WTC11 (cell line): ENCODE results near the gene F10. TPM values are rescaled to one million over a fixed set of nuclear protein-coding genes. Genes with fewer than 3 reads are reported as not detected.
A peak's percentile ranks its signal among the peaks of the same experiment; 100 is the strongest.

Source experiments
- ATAC-seq: fragments of 200-7000 bp; cut with Tn5 transposase; 2 replicates; pipeline ENCODE4 v1.10.0; 2021; ENCODE audit warnings: mild to moderate bottlenecking, moderate library complexity
- CTCF ChIA-PET: fragments of 300-600 bp; sonication (Branson Sonifier 250); formaldehyde crosslinking; loops from one replicate; lab custom pipeline; 2021; ENCODE audit warnings: antibody characterized with exemption; lab: Charles Lee
- POLR2A ChIA-PET: fragments of 350-600 bp; sonication (Branson Sonifier 250); formaldehyde crosslinking; loops from one replicate; lab custom pipeline; 2021; ENCODE audit warnings: antibody characterized with exemption; lab: Charles Lee
- DNase-seq: peaks from one replicate; pipeline ENCODE4 v3.0.0; 2021; ENCODE audit warnings: low spot score
- H3K27ac Mint-ChIP-seq: 2 replicates; pipeline ENCODE4 v1.8.0; 2021; ENCODE audit warnings: mixed read lengths
- H3K27me3 Mint-ChIP-seq: 2 replicates; pipeline ENCODE4 v1.8.0; 2021; ENCODE audit warnings: low read depth, mild to moderate bottlenecking, moderate library complexity, mixed read lengths
- H3K36me3 Mint-ChIP-seq: 2 replicates; pipeline ENCODE4 v1.8.0; 2021; ENCODE audit warnings: mixed read lengths
- H3K4me1 Mint-ChIP-seq: 2 replicates; pipeline ENCODE4 v1.8.0; 2022; ENCODE audit warnings: mixed read lengths
- H3K4me3 Mint-ChIP-seq: 2 replicates; pipeline ENCODE4 v1.8.0; 2021; ENCODE audit warnings: mild to moderate bottlenecking, moderate library complexity, mixed read lengths
- H3K9me3 Mint-ChIP-seq: 2 replicates; pipeline ENCODE4 v1.8.0; 2021; ENCODE audit warnings: mixed read lengths
- CBFB ChIP-seq: sonication (generic); formaldehyde crosslinking; IDR thresholded peaks from 2 replicates; pipeline ENCODE4 v1.8.1; 2022; ENCODE audit warnings: mild to moderate bottlenecking, low read depth, missing genetic modification reagents
- CREB1 ChIP-seq: sonication (generic); formaldehyde crosslinking; IDR thresholded peaks from 2 replicates; pipeline ENCODE4 v1.8.0; 2023; ENCODE audit warnings: mild to moderate bottlenecking, missing genetic modification reagents
- CREM ChIP-seq: sonication (generic); formaldehyde crosslinking; IDR thresholded peaks from 2 replicates; pipeline ENCODE4 v1.8.1; 2022; ENCODE audit warnings: mild to moderate bottlenecking, missing genetic modification reagents, moderate library complexity
- ELF4 ChIP-seq: sonication (generic); formaldehyde crosslinking; IDR thresholded peaks from 2 replicates; pipeline ENCODE4 v1.8.1; 2022; ENCODE audit warnings: low read depth, mild to moderate bottlenecking, moderate library complexity, missing genetic modification reagents
- HMGA2 ChIP-seq: fragments of 250-450 bp; sonication (Bioruptor Pico); IDR thresholded peaks from 2 replicates; pipeline ENCODE4 v1.4.0; 2021; ENCODE audit warnings: mild to moderate bottlenecking, moderate library complexity
- JUN ChIP-seq: sonication (generic); formaldehyde crosslinking; IDR thresholded peaks from 2 replicates; pipeline ENCODE4 v1.8.0; 2023; ENCODE audit warnings: mild to moderate bottlenecking, missing genetic modification reagents
- MXD4 ChIP-seq: fragments of 250-450 bp; sonication (Bioruptor Pico); IDR thresholded peaks from 2 replicates; pipeline ENCODE4 v1.8.0; 2021; ENCODE audit warnings: mild to moderate bottlenecking, moderate library complexity, borderline replicate concordance
- NR2C2 ChIP-seq: sonication (generic); formaldehyde crosslinking; IDR thresholded peaks from 2 replicates; pipeline ENCODE4 v1.8.0; 2022; ENCODE audit warnings: mild to moderate bottlenecking, missing genetic modification reagents
- SMAD3 ChIP-seq: sonication (generic); formaldehyde crosslinking; IDR thresholded peaks from 2 replicates; pipeline ENCODE4 v1.8.0; 2022; ENCODE audit warnings: missing genetic modification reagents, mild to moderate bottlenecking, borderline replicate concordance
- SOX15 ChIP-seq: fragments of 250-450 bp; sonication (Bioruptor Pico); IDR thresholded peaks from 2 replicates; pipeline ENCODE4 v1.9.0; 2021; ENCODE audit warnings: mild to moderate bottlenecking
- TCF7 ChIP-seq: sonication (generic); formaldehyde crosslinking; IDR thresholded peaks from 2 replicates; pipeline ENCODE4 v1.8.0; 2022; ENCODE audit warnings: mild to moderate bottlenecking, low read depth, missing genetic modification reagents, moderate library complexity
- TEAD1 ChIP-seq: sonication (generic); formaldehyde crosslinking; IDR thresholded peaks from 2 replicates; pipeline ENCODE4 v1.8.0; 2022; ENCODE audit warnings: mild to moderate bottlenecking, missing genetic modification reagents
- ZMAT4 ChIP-seq: fragments of 250-450 bp; sonication (Bioruptor Pico); IDR thresholded peaks from 2 replicates; pipeline ENCODE4 v1.9.0; 2021; ENCODE audit warnings: mild to moderate bottlenecking
- ZNF219 ChIP-seq: sonication (generic); formaldehyde crosslinking; IDR thresholded peaks from 2 replicates; pipeline ENCODE4 v1.8.0; 2023; ENCODE audit warnings: missing genetic modification reagents, mild to moderate bottlenecking, borderline replicate concordance
- ZNF396 ChIP-seq: fragments of 250-450 bp; sonication (Bioruptor Pico); IDR thresholded peaks from 2 replicates; pipeline ENCODE4 v1.8.0; 2021; ENCODE audit warnings: mild to moderate bottlenecking, moderate library complexity, borderline replicate concordance
- ZNF671 ChIP-seq: fragments of 250-450 bp; sonication (Bioruptor Pico); IDR thresholded peaks from 2 replicates; pipeline ENCODE4 v1.8.0; 2021; ENCODE audit warnings: mild to moderate bottlenecking
- total RNA-seq: library from RNA; stranded (reverse); gene quantifications from 3 replicates; pipeline ENCODE4 v1.2.3, GENCODE V29; 2021
- TF ChIP-seq, protein P1 (sequence below): sonication (generic); formaldehyde crosslinking; IDR thresholded peaks from 2 replicates; pipeline ENCODE4 v1.8.1; 2023; ENCODE audit warnings: mild to moderate bottlenecking, missing genetic modification reagents
- TF ChIP-seq, protein P2 (sequence below): sonication (generic); formaldehyde crosslinking; IDR thresholded peaks from 2 replicates; pipeline ENCODE4 v1.8.0; 2022; ENCODE audit warnings: mild to moderate bottlenecking, missing genetic modification reagents
- TF ChIP-seq, protein P3 (sequence below): fragments of 250-450 bp; sonication (Bioruptor Pico); IDR thresholded peaks from 2 replicates; pipeline ENCODE4 v1.9.0; 2021; ENCODE audit warnings: mild to moderate bottlenecking, borderline replicate concordance
- TF ChIP-seq, protein P4 (sequence below): fragments of 250-450 bp; sonication (Bioruptor Pico); IDR thresholded peaks from 2 replicates; pipeline ENCODE4 v1.9.0; 2021; ENCODE audit warnings: moderate library complexity, mild to moderate bottlenecking, inconsistent platforms, borderline replicate concordance

The F10 gene
- total RNA-seq, 1 experiment from 2014 or later = 0.87 TPM

DNA sequence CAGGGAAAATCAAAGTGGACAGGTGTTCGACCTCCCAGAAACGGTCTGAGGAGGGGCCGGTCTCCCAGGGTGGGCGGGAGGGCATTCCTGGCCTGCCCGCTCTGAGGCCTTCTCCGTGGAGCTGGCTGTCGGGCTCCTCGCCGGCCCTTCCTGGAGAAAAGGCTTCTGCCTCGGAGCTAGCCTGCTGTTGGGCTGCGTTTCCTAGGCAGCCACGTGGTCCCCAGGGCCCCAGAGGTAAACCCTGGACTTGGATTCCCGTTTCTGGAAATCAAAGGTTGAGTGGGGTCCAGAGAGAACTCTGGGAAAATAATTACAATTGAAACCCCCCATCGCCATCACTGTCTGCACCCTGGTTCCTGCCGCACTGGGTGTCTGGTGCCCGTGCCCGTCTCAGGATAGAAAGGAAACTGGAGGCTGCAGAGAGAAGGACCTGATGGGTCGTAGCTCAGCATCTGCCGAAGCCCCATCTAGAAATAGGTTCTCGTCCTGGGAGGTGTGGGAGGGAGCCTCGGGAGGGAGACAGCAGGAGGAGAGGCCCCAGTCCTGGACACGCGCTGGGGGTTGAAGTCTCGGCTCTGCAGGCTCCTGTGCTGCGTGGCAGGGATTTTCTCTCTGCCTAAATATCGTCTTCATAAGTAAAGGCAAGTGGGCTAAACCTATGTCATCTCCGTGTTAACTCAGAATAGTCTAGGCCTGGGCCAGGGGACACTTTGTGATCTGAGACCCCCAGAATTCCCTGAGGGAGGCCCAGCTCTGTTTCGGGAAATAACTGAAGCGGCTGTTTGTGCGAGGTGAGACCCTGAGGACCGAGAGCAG, 28.2 kb downstream of the F10 start:
- CTCF ChIA-PET = no interaction called here
- DNase-seq (no peak), ATAC-seq (no peak)

DNA sequence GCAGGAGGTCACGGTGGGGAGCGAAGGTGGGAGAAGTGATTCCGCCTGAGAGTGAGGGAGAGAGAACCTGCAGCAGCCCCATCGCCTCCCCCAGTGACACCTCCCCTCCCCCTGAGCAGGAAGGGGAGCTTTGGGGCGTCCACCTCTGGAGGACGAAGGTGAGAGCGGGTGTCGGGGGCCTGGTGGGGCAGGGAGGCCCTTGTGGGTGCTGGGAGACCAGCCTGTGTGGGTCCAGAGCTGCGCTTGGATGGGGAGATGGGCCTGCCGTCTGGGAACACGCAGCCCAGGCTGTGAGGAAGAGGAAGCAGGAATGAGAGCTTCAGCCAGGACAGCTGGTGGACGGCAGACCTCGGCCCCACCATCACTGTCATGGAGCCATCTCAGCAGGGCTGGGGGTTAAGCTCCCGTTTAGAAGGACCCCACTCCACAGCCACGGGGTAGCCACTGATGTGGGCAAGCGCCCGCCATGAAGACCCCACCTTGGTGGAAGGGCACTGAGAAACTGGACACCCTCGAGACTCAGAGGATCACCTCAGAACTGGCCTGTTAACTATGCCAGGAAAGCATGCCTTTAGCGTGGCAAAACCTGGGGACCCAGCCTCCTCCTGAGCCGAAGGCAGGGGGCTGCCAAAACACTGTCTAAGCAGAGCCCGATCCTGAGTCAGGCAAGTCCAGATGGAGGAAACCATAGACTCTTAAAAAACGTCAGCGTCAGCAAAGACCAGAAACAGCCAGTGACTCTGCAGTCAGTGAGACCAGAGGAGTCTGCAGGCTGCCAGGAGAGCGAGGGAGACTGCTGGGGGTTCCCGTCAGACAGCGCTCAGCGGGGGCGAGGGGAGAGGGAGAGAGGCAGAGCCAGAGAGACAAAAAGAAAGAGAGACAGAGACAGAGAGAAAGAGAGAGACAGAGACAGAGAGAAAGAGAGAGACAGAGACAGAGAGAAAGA, 29.4 kb downstream of the F10 start:
- Mint-ChIP-seq H3K27me3 (peaks cover 25% of the 10 kb centered on the region), H3K27ac (no peak overlapping the region), H3K9me3 (peaks cover 12% of the 10 kb centered on the region), H3K36me3 (no peaks in the 10 kb centered on the region), H3K4me1 (peaks cover 17% of the 10 kb centered on the region), H3K4me3 (peak overlapping the region; percentile 63)
- ATAC-seq (no peak), DNase-seq (no peak)
- TF ChIP-seq CREM (CRISPR knock-in tag) (no peak), ZNF219 (no peak), NR2C2 (CRISPR knock-in tag) (no peak), TCF7 (CRISPR knock-in tag) (no peak), SMAD3 (CRISPR knock-in tag) (no peak), ZNF396 (CRISPR knock-in tag) (no peak), CREB1 (CRISPR knock-in tag) (no peak)
- TF ChIP-seq, protein P1, sequence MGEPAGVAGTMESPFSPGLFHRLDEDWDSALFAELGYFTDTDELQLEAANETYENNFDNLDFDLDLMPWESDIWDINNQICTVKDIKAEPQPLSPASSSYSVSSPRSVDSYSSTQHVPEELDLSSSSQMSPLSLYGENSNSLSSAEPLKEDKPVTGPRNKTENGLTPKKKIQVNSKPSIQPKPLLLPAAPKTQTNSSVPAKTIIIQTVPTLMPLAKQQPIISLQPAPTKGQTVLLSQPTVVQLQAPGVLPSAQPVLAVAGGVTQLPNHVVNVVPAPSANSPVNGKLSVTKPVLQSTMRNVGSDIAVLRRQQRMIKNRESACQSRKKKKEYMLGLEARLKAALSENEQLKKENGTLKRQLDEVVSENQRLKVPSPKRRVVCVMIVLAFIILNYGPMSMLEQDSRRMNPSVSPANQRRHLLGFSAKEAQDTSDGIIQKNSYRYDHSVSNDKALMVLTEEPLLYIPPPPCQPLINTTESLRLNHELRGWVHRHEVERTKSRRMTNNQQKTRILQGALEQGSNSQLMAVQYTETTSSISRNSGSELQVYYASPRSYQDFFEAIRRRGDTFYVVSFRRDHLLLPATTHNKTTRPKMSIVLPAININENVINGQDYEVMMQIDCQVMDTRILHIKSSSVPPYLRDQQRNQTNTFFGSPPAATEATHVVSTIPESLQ (CRISPR knock-in tag) = no peak
- TF ChIP-seq, protein P2, sequence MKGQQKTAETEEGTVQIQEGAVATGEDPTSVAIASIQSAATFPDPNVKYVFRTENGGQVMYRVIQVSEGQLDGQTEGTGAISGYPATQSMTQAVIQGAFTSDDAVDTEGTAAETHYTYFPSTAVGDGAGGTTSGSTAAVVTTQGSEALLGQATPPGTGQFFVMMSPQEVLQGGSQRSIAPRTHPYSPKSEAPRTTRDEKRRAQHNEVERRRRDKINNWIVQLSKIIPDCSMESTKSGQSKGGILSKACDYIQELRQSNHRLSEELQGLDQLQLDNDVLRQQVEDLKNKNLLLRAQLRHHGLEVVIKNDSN = no peak
- CTCF ChIA-PET = no interaction called here
- POLR2A ChIA-PET = no interaction called here

More for the DNA sequence above, 28.2 kb downstream of the F10 start:
- peaks cover 17% of the 10 kb centered on the region for H3K4me1 Mint-ChIP-seq
- H3K9me3 Mint-ChIP-seq = peaks cover 6% of the 10 kb centered on the region
- POLR2A ChIA-PET = no interaction called here
- H3K4me3 Mint-ChIP-seq = no peak overlapping the region
- no peak overlapping the region; the same call in 1 of the 2 replicates for H3K27ac Mint-ChIP-seq
- H3K27me3 Mint-ChIP-seq = peaks cover 25% of the 10 kb centered on the region
- TF ChIP-seq ZMAT4 = no peak
- TF ChIP-seq MXD4 (CRISPR knock-in tag) = no peak
- TF ChIP-seq, all 79 proteins: peak for 0
- H3K36me3 Mint-ChIP-seq = no peaks in the 10 kb centered on the region

GRCh38 chr13:113152691-113152983, 30.0 kb downstream of the F10 start:
- CTCF ChIA-PET = no interaction called here
- Mint-ChIP-seq H3K27ac (no peak overlapping the region), H3K4me3 (peak overlapping the region; percentile 63), H3K27me3 (peaks cover 25% of the 10 kb centered on the region), H3K4me1 (peaks cover 17% of the 10 kb centered on the region), H3K36me3 (no peaks in the 10 kb centered on the region), H3K9me3 (peaks cover 12% of the 10 kb centered on the region)
- DNase-seq (no peak), ATAC-seq (no peak)
- TF ChIP-seq HMGA2 (CRISPR knock-in tag) (no peak), ZNF671 (CRISPR knock-in tag) (no peak), TEAD1 (CRISPR knock-in tag) (no peak), JUN (no peak), ZNF396 (CRISPR knock-in tag) (no peak), CBFB (CRISPR knock-in tag) (no peak), SOX15 (CRISPR knock-in tag) (no peak), ELF4 (no peak)
- TF ChIP-seq, protein P3, sequence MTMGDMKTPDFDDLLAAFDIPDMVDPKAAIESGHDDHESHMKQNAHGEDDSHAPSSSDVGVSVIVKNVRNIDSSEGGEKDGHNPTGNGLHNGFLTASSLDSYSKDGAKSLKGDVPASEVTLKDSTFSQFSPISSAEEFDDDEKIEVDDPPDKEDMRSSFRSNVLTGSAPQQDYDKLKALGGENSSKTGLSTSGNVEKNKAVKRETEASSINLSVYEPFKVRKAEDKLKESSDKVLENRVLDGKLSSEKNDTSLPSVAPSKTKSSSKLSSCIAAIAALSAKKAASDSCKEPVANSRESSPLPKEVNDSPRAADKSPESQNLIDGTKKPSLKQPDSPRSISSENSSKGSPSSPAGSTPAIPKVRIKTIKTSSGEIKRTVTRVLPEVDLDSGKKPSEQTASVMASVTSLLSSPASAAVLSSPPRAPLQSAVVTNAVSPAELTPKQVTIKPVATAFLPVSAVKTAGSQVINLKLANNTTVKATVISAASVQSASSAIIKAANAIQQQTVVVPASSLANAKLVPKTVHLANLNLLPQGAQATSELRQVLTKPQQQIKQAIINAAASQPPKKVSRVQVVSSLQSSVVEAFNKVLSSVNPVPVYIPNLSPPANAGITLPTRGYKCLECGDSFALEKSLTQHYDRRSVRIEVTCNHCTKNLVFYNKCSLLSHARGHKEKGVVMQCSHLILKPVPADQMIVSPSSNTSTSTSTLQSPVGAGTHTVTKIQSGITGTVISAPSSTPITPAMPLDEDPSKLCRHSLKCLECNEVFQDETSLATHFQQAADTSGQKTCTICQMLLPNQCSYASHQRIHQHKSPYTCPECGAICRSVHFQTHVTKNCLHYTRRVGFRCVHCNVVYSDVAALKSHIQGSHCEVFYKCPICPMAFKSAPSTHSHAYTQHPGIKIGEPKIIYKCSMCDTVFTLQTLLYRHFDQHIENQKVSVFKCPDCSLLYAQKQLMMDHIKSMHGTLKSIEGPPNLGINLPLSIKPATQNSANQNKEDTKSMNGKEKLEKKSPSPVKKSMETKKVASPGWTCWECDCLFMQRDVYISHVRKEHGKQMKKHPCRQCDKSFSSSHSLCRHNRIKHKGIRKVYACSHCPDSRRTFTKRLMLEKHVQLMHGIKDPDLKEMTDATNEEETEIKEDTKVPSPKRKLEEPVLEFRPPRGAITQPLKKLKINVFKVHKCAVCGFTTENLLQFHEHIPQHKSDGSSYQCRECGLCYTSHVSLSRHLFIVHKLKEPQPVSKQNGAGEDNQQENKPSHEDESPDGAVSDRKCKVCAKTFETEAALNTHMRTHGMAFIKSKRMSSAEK (CRISPR knock-in tag) = no peak
- TF ChIP-seq, protein P4, sequence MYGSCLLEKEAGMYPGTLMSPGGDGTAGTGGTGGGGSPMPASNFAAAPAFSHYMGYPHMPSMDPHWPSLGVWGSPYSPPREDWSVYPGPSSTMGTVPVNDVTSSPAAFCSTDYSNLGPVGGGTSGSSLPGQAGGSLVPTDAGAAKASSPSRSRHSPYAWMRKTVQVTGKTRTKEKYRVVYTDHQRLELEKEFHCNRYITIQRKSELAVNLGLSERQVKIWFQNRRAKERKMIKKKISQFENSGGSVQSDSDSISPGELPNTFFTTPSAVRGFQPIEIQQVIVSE (CRISPR knock-in tag) = no peak
- POLR2A ChIA-PET = no interaction called here
